Upper lobe of right lung (tissue), 1 donor: Measurements from ENCODE around the gene ZNF107. TPM values are rescaled to one million over a fixed set of nuclear protein-coding genes. Genes with fewer than 3 reads are reported as not detected.
"Not testable (repeated sequence)": the region's sequence is repeated elsewhere in the genome, so short reads cannot be mapped to it uniquely, and the experiment has no call there.

ENCODE experiments used
- ATAC-seq: fragments of 200-7000 bp; cut with Tn5 transposase; one replicate; pipeline ENCODE4 v1.9.1; 2020; ENCODE audit warnings: mild to moderate bottlenecking, moderate library complexity
- DNase-seq: peaks from one replicate; pipeline ENCODE4 v3.0.0-alpha.2; 2020
- H3K27ac ChIP-seq: fragments of 200-600 bp; one replicate; pipeline ENCODE4 v1.8.0; 2022
- H3K27me3 ChIP-seq: fragments of 200-600 bp; one replicate; pipeline ENCODE4 v1.8.0; 2022; ENCODE audit warnings: mild to moderate bottlenecking
- H3K36me3 ChIP-seq: fragments of 200-600 bp; one replicate; pipeline ENCODE4 v1.8.0; 2022
- H3K4me1 ChIP-seq: fragments of 200-600 bp; one replicate; pipeline ENCODE4 v1.8.0; 2022
- H3K4me3 ChIP-seq: fragments of 200-600 bp; one replicate; pipeline ENCODE4 v1.8.0; 2022; ENCODE audit warnings: mild to moderate bottlenecking
- H3K9me3 ChIP-seq: fragments of 200-600 bp; one replicate; pipeline ENCODE4 v1.8.0; 2022
- intact Hi-C: fragments of 100-400 bp; cut with DNase I; formaldehyde crosslinking; loops from one replicate; pipeline ENCODE4 v1.11.0; 2022
- total RNA-seq: library from RNA; stranded (reverse); fragmentation: NEBNext Ultra II Directional; extraction: Animal tissue kit (Norgen Biotek cat#: 25700); gene quantifications from one replicate; pipeline ENCODE4 v1.2.1, GENCODE V29; 2021
- TF ChIP-seq, protein P1 (sequence below): fragments of 200-600 bp; IDR thresholded peaks from one replicate; pipeline ENCODE4 v1.8.0; 2022; ENCODE audit warnings: antibody characterized with exemption
- donor health status: DM: no; HTN: yes; CAD: no; lungs with severe emphysema.

Gene ZNF107
- total RNA-seq, 1 donor from 2014 or later = 3.4 TPM

DNA sequence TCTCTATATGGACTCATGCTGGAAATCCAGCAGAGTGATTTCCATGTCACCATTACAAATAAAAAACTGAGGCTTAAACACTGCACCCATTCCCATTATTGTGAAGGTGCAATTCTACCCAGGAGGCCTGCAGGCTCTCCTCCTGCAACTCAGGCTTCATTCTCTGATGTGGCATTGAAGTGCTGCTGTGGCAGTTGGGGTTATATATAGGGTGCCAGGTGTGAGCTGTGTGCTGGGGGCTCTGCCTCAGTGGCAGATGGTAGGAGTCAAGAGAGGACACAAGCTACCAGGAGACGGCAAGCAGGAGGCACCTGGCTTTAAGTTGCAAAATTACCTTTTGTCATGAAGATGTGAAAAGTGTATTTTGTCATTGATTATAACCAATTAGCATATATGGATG is 21.3 kb downstream of the ZNF107 start:
- DNase-seq (no peak), ATAC-seq (no peak)
- no peaks in the 10 kb centered on the region for H3K4me1 ChIP-seq
- peaks cover 14% of the 10 kb centered on the region for H3K36me3 ChIP-seq
- H3K27me3 ChIP-seq = no peaks in the 10 kb centered on the region
- no peaks in the 10 kb centered on the region for H3K9me3 ChIP-seq
- intact Hi-C loops = no loop called here
- no peak overlapping the region for H3K27ac ChIP-seq
- no peak overlapping the region for H3K4me3 ChIP-seq
- TF ChIP-seq, protein P1, sequence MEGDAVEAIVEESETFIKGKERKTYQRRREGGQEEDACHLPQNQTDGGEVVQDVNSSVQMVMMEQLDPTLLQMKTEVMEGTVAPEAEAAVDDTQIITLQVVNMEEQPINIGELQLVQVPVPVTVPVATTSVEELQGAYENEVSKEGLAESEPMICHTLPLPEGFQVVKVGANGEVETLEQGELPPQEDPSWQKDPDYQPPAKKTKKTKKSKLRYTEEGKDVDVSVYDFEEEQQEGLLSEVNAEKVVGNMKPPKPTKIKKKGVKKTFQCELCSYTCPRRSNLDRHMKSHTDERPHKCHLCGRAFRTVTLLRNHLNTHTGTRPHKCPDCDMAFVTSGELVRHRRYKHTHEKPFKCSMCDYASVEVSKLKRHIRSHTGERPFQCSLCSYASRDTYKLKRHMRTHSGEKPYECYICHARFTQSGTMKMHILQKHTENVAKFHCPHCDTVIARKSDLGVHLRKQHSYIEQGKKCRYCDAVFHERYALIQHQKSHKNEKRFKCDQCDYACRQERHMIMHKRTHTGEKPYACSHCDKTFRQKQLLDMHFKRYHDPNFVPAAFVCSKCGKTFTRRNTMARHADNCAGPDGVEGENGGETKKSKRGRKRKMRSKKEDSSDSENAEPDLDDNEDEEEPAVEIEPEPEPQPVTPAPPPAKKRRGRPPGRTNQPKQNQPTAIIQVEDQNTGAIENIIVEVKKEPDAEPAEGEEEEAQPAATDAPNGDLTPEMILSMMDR = no peak

DNA sequence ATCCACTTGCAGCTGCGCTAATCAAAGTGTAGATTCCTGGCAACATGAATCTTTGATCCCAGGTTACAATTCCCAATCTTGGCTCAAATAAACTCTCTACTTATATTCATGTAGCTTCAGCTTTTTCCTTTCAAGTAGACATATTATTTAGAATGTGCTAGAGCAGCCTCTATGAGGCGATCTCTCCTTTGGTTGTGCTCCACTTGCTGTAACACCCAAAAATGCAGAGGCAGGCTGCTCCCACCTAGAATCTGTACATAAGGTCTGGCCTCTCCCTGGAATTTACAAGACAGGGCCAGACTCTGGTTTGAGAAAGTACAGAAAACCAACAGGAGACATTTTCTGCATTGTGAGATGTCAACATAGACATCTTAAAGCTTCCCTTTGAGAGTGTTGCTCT is 23.1 kb downstream of the ZNF107 start:
- ATAC-seq (no peak), DNase-seq (no peak)
- Histone ChIP-seq H3K36me3 (peaks cover 14% of the 10 kb centered on the region), H3K27me3 (no peaks in the 10 kb centered on the region), H3K4me3 (no peak overlapping the region), H3K9me3 (no peaks in the 10 kb centered on the region), H3K4me1 (no peaks in the 10 kb centered on the region), H3K27ac (no peak overlapping the region)
- intact Hi-C loops = no loop called here
- TF ChIP-seq, protein P1 = no peak

DNA sequence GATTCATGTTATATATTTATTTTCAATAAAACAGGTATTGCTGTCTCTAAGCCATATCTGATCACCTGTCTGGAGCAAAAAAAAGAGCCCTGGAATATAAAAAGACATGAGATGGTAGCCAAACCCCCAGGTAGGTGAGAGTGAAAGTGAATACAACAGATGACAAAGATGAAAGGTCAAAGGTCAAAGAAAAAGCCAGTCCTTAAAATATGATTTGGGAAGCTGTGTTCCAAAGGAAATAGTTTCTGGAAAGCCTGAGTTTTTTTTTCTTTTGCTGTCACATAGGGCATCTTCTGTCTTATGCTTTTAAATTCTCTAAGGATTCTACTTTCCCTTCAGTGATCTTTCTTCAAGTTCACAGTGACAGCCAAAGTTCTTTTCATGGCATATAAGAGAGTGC is 25.9 kb downstream of the ZNF107 start:
- DNase-seq (no peak), ATAC-seq (no peak)
- Histone ChIP-seq H3K4me1 (no peaks in the 10 kb centered on the region), H3K36me3 (peaks cover 14% of the 10 kb centered on the region), H3K9me3 (no peaks in the 10 kb centered on the region), H3K27ac (no peak overlapping the region), H3K27me3 (no peaks in the 10 kb centered on the region), H3K4me3 (no peak overlapping the region)
- TF ChIP-seq, protein P1 = no peak
- intact Hi-C loops = no loop called here

DNA sequence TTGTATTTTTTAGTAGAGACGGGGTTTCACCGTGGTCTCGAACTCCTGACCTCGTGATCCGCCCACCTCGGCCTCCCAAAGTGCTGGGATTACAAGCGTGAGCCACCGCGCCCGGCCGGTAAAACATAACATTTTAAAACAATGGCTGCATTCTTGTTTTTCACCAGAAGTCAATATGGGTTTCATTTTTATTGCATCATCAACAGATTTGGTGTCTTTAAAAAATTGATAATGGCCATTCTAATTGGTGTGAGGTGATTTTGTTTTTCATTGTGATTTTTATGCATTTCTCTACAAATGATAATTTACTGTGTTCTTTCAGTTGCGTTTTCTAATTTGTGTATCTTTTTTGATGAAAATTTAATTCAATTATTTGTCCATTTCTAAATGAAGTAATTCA is 31.9 kb downstream of the ZNF107 start:
- intact Hi-C loops, DNase-seq: not testable (repeated sequence)
- H3K9me3 ChIP-seq = peaks cover 11% of the 10 kb centered on the region

DNA sequence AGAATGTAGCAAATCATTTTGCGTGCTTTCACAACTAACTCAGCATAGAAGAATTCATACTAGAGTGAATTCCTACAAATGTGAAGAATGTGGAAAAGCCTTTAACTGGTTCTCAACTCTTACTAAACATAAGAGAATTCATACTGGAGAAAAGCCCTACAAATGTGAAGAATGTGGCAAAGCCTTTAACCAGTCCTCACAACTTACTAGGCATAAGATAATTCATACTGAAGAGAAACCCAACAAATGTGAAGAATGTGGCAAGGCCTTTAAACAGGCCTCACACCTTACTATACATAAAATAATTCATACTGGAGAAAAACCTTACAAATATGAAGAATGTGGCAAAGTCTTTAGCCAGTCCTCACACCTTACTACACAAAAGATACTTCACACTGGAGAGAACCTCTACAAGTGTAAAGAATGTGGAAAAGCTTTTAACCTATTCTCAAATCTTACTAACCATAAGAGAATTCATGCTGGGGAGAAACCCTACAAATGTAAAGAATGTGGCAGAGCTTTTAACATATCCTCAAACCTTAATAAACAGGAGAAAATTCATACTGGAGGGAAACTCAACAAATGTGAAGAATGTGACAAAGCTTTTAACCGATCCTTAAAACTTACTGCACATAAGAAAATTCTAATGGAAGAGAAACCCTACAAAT is 40.8 kb downstream of the ZNF107 start:
- Histone ChIP-seq H3K27ac (no peak overlapping the region), H3K27me3 (no peaks in the 10 kb centered on the region), H3K36me3 (peaks cover 6% of the 10 kb centered on the region), H3K4me3 (no peak overlapping the region), H3K9me3 (peaks cover 58% of the 10 kb centered on the region), H3K4me1 (no peaks in the 10 kb centered on the region)
- intact Hi-C loops = no loop called here
- ATAC-seq = no peak
- no peak for DNase-seq
- TF ChIP-seq, protein P1 = no peak

More for the DNA sequence above, 31.9 kb downstream of the ZNF107 start:
- not testable (repeated sequence) for H3K4me3 ChIP-seq, H3K27ac ChIP-seq, H3K36me3 ChIP-seq, H3K27me3 ChIP-seq, H3K4me1 ChIP-seq, ATAC-seq

DNA sequence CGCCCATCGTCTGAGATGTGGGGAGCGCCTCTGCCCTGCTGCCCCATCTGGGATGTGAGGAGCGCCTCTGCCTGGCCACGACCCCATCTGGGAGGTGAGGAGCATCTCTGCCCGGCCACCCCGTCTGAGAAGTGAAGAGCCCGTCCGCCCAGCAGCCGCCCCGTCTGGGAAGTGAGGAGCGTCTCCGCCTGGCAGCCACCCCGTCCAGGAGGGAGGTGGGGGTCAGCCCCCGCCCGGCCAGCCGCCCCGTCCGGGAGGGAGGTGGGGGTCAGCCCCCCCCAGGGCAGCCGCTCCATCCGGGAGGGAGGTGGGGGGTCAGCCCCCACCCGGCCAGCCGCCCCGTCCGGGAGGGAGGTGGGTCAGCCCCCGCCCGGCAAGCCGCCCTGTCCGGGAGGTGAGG is 52.0 kb downstream of the ZNF107 start:
- H3K36me3 ChIP-seq, H3K4me1 ChIP-seq, H3K27me3 ChIP-seq, H3K27ac ChIP-seq, H3K4me3 ChIP-seq, DNase-seq, ATAC-seq, intact Hi-C loops: not testable (repeated sequence)
- H3K9me3 ChIP-seq = peaks cover 41% of the 10 kb centered on the region
